Upper lobe of left lung (tissue), 6 donors: ENCODE data around the gene CHSY1. TPM values are rescaled to one million over a fixed set of nuclear protein-coding genes. Genes with fewer than 3 reads are reported as not detected.

Experiments used
- ATAC-seq, 2 donors: fragments of 200-7000 bp; cut with Tn5 transposase; one replicate each; pipeline ENCODE4 v1.9.1; 2022; ENCODE audit warnings: mild to moderate bottlenecking in 2 of 2, moderate library complexity in 2 of 2; ENCODE audit not compliant: low FRiP score in 2 of 2
- DNase-seq, 2 donors: peaks; one replicate each; pipeline ENCODE4 v3.0.0-alpha.2; 2019 to 2020
- H3K27ac ChIP-seq, 4 donors: fragments of 200-600 bp; sonication (generic); one replicate each; pipeline ENCODE4 v1.5.1; 2016 to 2019
- H3K27me3 ChIP-seq, 4 donors: fragments of 200-600 bp; sonication (generic); one replicate each; pipeline ENCODE4 v1.5.1; 2017 to 2019
- H3K36me3 ChIP-seq, 4 donors: fragments of 200-600 bp; sonication (generic); one replicate each; pipeline ENCODE4 v1.5.1; 2016 to 2019
- H3K4me1 ChIP-seq, 4 donors: fragments of 200-600 bp; sonication (generic); one replicate each; pipeline ENCODE4 v1.5.1; 2018 to 2019
- H3K4me3 ChIP-seq, 4 donors: fragments of 200-600 bp; sonication (generic); one replicate each; pipeline ENCODE4 v1.5.1; 2017 to 2019; ENCODE audit warnings: mild to moderate bottlenecking in 2 of 4, moderate library complexity in 1 of 4
- H3K9me3 ChIP-seq, 4 donors: fragments of 200-600 bp; sonication (generic); one replicate each; pipeline ENCODE4 v1.5.1; 2018 to 2019
- CTCF ChIP-seq, 6 experiments: fragments of 450-650 bp in 4 of 6; fragments of 200-600 bp in 2 of 6; sonication (generic) in 2 of 6; IDR thresholded peaks; one replicate each; pipeline ENCODE4 v1.5.1; 2016 to 2019; ENCODE audit warnings: antibody characterized with exemption in 6 of 6
- EP300 ChIP-seq, 4 donors: sonication (generic); formaldehyde crosslinking; IDR thresholded peaks; one replicate each; pipeline ENCODE4 v1.5.1; 2017; ENCODE audit warnings: antibody characterized with exemption in 4 of 4, control low read depth in 2 of 4
- POLR2A ChIP-seq, 4 donors: fragments of 450-650 bp; IDR thresholded peaks; one replicate each; pipeline ENCODE4 v1.5.1; 2016 to 2017; ENCODE audit warnings: antibody characterized with exemption in 4 of 4, mild to moderate bottlenecking in 2 of 4
- POLR2AphosphoS5 ChIP-seq, 2 donors: sonication (generic); formaldehyde crosslinking; IDR thresholded peaks; one replicate each; pipeline ENCODE4 v1.5.1; 2017; ENCODE audit warnings: antibody characterized with exemption in 2 of 2
- WGBS, 2 donors: methylation state at CpG; one replicate each; pipeline ENCODE4 v1.1.5; 2017 to 2018; 5-methylcytosine and 5-hydroxymethylcytosine counted together
- total RNA-seq, 6 donors: library from RNA; depleted of rRNA in 4 of 6; stranded (reverse); fragments of >200 nt in 4 of 6; gene quantifications; one replicate each; pipeline versions ENCODE4 v1.1.0 to v1.2.1, GENCODE V29; 2016 to 2021
- donor health status: DM: no; HTN: no; CAD: no; lungs with moderate emphysema.
- donor health status: DM: no; HTN: yes; CAD: no; lungs with severe emphysema.

Gene CHSY1
- total RNA-seq, 6 donors from 2014 or later: 12.4 to 38.3 (median 23.7) TPM

DNA sequence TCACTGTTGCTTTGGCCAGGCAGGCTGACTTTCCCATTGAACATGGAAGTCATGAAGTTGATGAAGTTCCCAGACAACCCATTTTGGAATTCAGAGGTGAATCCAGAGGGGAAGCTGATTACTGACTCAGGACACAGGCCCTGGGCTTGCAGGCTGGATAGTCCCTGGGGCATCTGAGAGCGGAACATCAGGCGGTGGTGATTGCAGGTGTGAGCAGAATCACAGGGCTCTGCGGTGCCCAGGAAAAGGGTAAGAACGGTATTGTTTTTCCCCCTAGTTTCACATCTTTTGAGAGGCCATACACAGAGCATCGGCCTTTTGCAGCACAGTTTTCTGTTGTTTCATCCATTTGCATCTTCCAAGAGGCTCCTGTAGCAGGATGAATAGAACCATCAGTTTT lies 104.7 kb downstream of the CHSY1 start:
- H3K27me3 ChIP-seq: no peaks in the 10 kb centered on the region
- no peak for DNase-seq
- H3K4me3 ChIP-seq: no peak overlapping the region
- H3K27ac ChIP-seq: no peak overlapping the region
- no peaks in the 10 kb centered on the region for H3K36me3 ChIP-seq
- no peaks in the 10 kb centered on the region for H3K9me3 ChIP-seq
- WGBS, 2 donors: 73 to 78% methylated on average over 5 of the region's 5 CpGs
- TF ChIP-seq POLR2A (IDR thresholded peaks at IDR 0.05) (no peak), POLR2AphosphoS5 (IDR thresholded peaks at IDR 0.05) (no peak), CTCF (IDR thresholded peaks at IDR 0.05) (no peak), EP300 (IDR thresholded peaks at IDR 0.05) (no peak)
- H3K4me1 ChIP-seq: peaks cover 7 to 20% (median 10%) of the 10 kb centered on the region in 4 donors
- ATAC-seq: no peak

GRCh38 chr15:101146118-101146702 lies 105.6 kb downstream of the CHSY1 start:
- Histone ChIP-seq H3K27me3 (no peaks in the 10 kb centered on the region), H3K4me3 (no peak overlapping the region), H3K27ac (no peak overlapping the region), H3K4me1 (peaks cover 7 to 20% (median 10%) of the 10 kb centered on the region in 4 donors), H3K36me3 (no peaks in the 10 kb centered on the region), H3K9me3 (no peaks in the 10 kb centered on the region)
- DNase-seq (no peak), ATAC-seq (no peak)
- 91 to 97% methylated on average over 8 of the region's 8 CpGs for WGBS, 2 donors
- no peak for TF ChIP-seq EP300 (IDR thresholded peaks at IDR 0.05)
- no peak for TF ChIP-seq POLR2A (IDR thresholded peaks at IDR 0.05)
- TF ChIP-seq POLR2AphosphoS5 (IDR thresholded peaks at IDR 0.05): no peak
- TF ChIP-seq CTCF (IDR thresholded peaks at IDR 0.05): no peak

DNA sequence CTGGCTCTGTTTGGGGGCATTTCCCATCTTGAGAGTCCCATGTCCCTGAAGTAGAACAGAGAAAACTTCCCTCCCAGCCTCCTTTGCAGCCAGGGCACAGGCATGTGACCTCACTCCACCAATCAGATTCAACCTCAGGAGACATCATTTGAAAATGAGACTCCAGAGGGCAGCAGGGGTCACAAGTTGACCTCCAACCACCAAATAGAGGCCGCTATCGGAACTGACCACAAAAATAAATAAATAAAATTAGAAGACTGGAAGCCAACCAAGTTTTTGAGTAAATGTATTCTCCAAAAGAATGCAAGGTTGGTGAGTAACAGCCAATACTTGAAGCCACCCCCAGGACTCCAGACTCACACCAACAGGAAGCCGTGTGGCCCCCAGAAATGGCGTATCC lies 106.5 kb downstream of the CHSY1 start:
- 72 to 76% methylated on average over 4 of the region's 4 CpGs for WGBS, 2 donors
- no peak for DNase-seq

GRCh38 chr15:101143321-101143720 lies 108.5 kb downstream of the CHSY1 start:
- no peak for DNase-seq
- Histone ChIP-seq H3K9me3 (no peaks in the 10 kb centered on the region), H3K27me3 (no peaks in the 10 kb centered on the region), H3K4me3 (no peak overlapping the region), H3K27ac (no peak overlapping the region), H3K36me3 (no peaks in the 10 kb centered on the region), H3K4me1 (peaks cover 0 to 1% (median under 1%) of the 10 kb centered on the region in 4 donors)
- 89 to 91% methylated on average over 3 to 7 of the region's 7 CpGs for WGBS, 2 donors
- TF ChIP-seq POLR2AphosphoS5 (IDR thresholded peaks at IDR 0.05): no peak
- TF ChIP-seq EP300 (IDR thresholded peaks at IDR 0.05): no peak
- ATAC-seq: no peak

More for the DNA sequence above, 106.5 kb downstream of the CHSY1 start:
- no peak overlapping the region for H3K27ac ChIP-seq
- H3K9me3 ChIP-seq: no peaks in the 10 kb centered on the region
- TF ChIP-seq EP300 (IDR thresholded peaks at IDR 0.05) (no peak), POLR2AphosphoS5 (IDR thresholded peaks at IDR 0.05) (no peak), POLR2A (IDR thresholded peaks at IDR 0.05) (no peak), CTCF (IDR thresholded peaks at IDR 0.05) (no peak)
- no peak for ATAC-seq
- no peak overlapping the region for H3K4me3 ChIP-seq
- no peaks in the 10 kb centered on the region for H3K27me3 ChIP-seq
- no peaks in the 10 kb centered on the region for H3K36me3 ChIP-seq
- peaks cover 7 to 17% (median 10%) of the 10 kb centered on the region in 4 donors for H3K4me1 ChIP-seq

DNA sequence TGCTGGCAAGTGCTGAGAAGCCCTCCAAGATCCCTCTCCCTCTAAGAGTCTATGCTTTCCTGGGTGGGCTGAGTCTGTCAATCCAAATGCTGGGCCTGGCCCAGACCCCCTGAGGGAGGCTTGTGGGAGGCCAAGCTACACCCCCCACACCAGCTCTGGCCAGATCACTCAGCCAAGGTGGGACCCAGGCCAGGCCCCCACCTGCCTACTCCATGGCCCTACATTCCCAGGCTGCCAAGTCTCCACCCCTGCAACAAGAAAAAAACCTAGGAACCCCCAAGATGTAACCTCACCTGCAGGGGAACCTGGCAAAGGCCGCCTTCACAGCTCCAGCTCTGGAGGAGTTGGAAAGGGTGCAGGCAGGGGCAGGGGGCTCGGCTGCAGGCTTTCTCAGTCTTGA lies 109.1 kb downstream of the CHSY1 start:
- ATAC-seq: no peak

More for the DNA sequence above, 109.1 kb downstream of the CHSY1 start:
- 91 to 100% methylated on average over 2 of the region's 2 CpGs for WGBS, 2 donors
- Histone ChIP-seq H3K9me3 (no peaks in the 10 kb centered on the region), H3K4me3 (no peak overlapping the region), H3K27me3 (no peaks in the 10 kb centered on the region), H3K4me1 (peaks cover 0 to 5% (median 0%) of the 10 kb centered on the region in 4 donors), H3K27ac (no peak overlapping the region), H3K36me3 (no peaks in the 10 kb centered on the region)
- DNase-seq: no peak
- TF ChIP-seq CTCF (IDR thresholded peaks at IDR 0.05): no peak
- no peak for TF ChIP-seq POLR2A (IDR thresholded peaks at IDR 0.05)
- TF ChIP-seq POLR2AphosphoS5 (IDR thresholded peaks at IDR 0.05): no peak
